Ureter (tissue), 1 donor: ENCODE results near the gene NEURL4. TPM values are rescaled to one million over a fixed set of nuclear protein-coding genes. Genes with fewer than 3 reads are reported as not detected.

Source experiments
- DNase-seq: peaks from one replicate; pipeline ENCODE4 v3.0.0-alpha.2; 2020; ENCODE audit warnings: low spot score
- total RNA-seq: library from RNA; stranded (reverse); gene quantifications from one replicate; pipeline ENCODE4 v1.2.4, GENCODE V29; 2023
- donor health status: DM: yes; HTN: yes; CAD: no.

The NEURL4 gene
- total RNA-seq, 1 donor from 2014 or later = 49.6 TPM

DNA sequence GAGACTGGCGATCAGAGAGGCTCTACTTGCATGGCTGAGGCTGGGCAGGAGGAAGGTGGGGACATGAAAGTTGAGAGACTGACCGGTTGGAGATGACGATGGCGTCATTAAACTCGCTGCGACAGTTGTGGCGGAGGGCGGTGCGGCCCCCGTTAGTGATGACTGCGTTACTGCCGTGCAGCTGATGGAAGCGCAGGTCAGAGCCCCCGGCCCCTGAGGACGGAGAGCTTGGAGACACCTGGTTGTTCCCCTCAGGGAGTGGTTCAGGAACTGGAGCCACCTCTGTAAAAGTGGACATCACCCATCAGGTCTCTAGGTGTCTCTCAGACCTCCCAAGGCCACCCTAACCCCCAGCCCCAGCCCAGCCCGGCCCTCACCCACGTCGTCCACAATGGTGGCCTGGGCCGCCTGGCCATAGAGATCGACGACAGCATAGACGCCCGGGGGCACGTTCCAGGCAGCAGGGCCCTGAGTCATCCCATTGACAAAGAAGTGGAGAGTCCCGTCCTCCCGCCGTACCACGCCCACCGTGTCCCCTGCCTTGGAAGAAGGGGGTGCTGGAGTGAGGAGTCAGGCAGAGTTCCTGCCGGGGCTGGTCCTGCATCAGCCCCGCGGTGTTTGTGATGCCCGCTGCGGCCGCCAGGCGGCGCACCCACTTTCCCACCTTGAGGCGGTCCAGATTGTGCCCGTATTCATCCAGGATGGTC is 5.3 kb downstream of the NEURL4 start:
- DNase-seq = no peak

DNA sequence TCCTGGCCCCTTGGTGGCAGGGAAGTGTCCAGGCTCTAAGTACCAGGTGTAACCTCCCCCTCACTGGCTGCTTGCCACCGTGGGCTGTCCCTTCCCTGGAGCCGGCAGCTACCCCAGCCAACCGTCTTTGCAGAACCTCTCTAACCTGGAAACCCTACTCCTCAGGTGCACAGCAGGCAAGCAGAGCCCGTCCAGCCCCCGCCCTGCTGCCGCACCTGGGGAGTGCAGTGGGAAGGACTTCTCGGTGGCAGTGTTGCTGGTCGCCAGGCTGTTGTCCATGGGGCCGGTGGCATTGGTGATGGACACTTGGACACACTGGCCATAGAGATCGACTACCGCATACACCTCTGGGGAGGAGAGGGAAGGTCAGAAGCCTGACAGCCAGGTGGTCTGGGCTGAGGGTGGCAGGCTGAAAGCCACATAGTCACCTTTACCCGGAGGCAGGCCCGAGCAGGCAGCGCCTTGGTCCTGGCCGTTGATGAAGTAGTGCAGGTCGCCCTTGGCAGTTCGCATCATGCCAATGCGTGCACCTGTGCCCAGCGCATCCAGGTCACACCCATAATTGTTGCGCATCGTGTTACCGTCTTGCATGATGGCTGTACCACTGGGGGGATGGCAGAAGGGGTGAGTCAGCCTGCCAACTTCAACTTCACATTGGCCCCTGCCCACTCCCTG is 6.5 kb downstream of the NEURL4 start:
- no peak for DNase-seq

DNA sequence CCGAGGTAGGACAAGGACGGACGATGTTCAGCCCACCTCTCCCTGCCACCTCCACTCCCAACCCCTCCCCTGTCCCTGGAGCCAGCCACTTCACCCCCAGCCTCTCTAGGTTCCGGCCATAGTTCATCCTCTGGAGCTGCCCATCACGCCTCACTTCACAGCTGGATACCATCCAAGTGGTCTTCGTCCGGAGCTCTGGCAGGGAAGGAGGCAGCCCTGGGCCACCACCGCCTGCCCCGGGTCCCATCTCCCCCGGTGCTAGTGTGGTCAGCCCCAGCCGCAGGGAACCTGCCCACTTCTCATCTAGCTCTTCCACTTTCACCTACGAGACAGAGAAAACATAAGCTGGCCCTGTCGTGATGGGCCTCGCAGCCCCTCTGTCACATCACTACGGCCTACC is 7.7 kb downstream of the NEURL4 start:
- DNase-seq = no peak

GRCh38 chr17:7318121-7318860 is 10.8 kb downstream of the NEURL4 start:
- DNase-seq = no peak

GRCh38 chr17:7317161-7317803 is 11.9 kb downstream of the NEURL4 start:
- no peak for DNase-seq

DNA sequence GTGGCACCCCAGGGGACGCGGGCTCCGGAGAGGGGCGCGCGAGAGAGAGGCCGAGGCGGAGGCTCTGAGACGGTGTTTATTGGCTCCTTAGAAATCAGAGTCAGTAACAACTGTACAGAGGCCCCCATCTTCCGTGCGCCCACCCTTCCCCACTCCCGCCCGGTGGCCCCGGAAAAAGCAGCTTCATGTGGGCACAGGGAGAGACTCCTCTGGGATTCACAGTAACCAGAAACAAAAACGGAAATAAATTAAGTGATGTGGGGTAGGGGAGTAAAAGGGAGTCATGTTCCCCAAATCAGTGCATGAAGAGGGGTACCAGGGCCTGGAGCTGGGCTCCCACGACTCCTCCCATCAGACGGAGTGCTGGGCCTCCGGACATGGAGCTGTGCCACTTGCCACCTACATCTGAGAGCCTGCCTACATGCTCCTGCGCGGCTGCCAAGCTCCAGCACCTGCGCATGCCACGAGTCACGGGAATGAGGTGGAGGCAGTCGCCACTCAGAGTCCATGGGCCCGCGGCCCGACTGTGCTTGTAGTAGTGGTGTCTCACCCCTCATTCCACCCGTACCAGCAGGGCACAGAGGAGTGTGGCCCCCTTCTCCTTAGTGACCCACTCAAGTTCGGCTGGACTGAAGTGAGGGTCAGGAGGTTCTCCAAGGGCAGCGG is 13.4 kb downstream of the NEURL4 start:
- no peak for DNase-seq

DNA sequence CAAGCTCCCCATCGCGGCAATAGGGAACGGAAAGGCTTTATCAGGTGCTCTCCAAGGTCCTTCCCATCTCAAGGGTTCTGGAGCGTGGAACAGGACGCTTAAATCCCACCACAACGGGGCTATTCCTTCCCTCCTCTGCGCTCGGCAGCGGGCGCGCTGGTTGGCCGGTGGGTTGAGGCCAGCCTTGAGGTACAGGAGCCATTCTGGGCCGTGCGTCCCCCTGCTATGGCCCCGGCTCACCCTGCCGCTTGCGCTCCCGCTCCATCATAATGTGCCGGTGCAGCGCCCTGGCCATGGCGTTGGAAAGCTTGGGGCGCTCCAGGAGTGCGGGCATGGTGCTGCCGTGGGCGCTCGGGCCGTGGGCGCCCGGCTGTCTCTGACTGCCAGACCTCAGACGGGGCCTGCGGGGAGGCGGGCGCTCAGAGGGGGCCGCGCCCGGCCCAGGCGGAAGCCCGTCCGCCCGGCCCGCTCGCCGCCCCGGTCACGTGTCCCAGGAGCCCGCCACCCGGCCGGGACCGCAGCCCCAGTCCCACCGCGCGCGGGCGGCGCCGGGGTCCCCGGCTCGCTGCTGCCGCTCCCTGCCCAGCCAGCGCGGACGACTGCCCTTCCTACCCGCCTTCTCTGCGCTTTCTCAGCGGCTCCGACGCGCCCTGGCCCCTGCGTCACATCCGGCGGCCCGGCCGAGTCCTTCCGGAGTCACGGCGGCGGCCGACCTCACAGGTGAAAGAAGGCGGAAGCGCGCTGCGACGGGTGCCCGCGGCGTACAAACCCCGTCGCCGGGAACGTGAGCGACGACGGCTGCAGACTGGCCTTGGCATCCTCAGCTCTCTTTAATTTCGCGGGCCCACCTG is 14.2 kb downstream of the NEURL4 start, which contains the start of gene GPS2:
Gene GPS2, minus strand, starts transcription at position 642 of the 851 bp plus-strand sequence. Its CDS starts 308 bp downstream, at position 334.
- peak; percentile 94 for DNase-seq

DNA sequence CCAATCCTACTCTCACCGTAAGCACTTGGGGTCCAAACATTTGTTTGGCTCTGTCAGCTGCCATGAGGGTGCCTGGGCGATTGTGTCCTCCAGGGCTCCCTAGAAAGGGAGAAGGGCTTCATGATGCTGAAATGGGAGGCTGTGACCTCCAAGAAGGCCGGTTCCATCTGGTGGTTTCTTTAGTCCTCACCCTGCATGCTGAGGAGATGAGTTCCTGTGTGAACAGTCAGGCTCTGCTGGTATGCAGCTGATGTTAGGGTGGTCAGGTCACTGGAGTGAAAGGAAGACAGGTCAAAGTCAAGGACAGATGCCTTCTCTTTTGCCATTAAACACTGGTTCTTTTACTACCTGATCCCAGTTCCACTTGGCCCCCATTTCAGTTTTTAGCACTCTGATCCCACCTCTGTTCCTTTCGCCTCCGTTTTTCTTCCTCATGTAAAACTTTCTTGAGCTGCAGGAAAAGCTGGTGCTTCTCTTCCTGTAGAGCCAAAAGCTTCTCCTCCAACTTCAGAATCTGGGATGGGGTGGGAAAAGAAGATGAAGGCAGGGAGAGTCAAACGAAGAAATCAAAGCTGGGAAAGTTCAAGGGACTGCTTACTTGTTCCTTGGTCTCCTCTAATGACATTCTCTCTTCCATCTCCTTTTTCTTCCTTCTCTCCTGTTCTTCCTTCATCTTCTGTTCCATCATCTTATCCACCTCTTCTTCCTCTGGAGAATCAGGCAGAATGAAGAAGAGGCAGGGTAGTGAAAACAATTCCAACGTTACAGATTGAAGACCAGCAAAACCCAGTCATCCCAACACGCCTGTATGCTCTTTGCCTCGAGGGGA is 15.0 kb downstream of the NEURL4 start:
- DNase-seq = no peak

- no peak for DNase-seq
Observed at GRCh38 chr17:7313088-7313889, 15.8 kb downstream of the NEURL4 start.

- no peak for DNase-seq
Observed at GRCh38 chr17:7312432-7313087, 16.6 kb downstream of the NEURL4 start.

- no peak for DNase-seq
Observed at GRCh38 chr17:7311110-7311705, 17.9 kb downstream of the NEURL4 start.

- DNase-seq = no peak
Observed at GRCh38 chr17:7309628-7310027, 19.5 kb downstream of the NEURL4 start.

DNA sequence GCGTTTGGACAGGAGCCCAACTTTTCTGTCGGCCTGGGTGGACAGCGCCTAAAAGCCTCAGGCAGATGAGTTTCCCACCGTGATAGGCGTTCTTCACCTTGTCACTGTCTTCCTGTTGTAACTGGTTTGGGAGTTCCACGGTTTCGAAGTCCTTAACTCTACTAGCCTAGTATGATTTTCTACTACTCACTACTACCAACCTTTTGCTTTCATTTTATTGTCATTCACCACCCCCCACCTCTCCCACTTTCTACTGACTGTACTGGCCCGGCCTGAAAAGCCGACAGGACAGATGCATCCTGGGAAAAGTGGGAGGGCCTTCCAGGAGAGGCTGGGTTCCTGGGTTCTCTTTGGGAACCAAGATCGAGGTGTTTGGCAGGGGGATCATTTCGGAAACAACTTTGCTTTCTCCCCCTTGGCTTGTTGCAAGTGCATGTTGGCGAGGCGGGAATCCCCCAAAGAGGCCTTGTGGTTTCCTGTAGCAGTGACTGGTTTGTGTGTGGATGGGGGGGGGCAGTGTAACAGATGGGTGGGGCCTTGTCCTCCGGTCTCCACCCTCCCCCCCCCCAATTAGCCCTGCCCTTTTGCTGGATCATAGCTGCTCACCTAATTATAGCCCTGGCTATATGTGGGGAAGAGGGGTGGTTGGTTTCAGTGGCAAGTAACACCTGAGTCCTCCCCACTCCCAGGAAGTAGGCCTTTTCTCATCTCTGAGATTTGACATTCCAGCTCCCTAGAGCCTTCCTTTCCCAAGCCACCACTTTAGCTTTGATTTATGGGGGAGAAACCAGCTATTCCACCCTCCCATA is 20.3 kb downstream of the NEURL4 start:
- DNase-seq = peak; percentile 88

- DNase-seq = peak; percentile 75
Observed at GRCh38 chr17:7307686-7308624, 21.2 kb downstream of the NEURL4 start.

DNA sequence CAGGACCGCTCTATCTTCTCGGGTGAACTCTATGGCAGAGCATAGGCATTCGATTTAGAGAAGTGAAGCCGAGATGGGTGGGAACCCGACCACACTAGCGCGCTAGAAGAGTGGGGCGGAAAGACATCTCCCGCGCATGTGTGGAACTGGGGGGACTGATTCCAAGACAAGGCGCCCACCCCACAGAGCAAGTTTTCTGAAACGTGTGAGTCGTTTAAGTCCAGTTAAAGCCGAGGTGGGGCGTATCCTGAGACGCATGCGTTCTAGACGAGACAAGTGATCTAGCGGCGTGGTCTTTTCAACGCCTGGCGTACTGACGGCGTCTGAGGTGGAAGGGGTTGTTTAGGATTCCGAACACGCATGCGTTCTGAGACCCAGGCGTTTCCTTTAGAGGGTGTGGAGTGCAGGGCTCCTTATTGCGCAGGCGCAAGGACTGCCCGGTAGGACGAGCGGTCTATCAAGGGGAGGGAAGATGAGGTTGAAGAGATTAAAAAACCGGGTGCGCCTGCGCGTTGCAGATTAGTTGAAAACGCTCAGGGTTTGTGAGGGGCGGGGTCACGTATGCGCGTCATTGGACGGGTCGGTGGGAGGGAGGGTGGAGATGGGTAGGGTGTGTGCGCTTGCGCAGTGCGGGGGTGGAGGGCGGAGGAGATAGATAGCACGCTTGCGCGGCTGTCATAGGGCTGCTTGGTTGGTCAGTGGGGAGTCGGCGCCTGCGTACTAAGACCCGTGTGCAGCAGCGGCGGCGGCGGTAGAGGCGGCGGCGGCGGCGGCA is 22.0 kb downstream of the NEURL4 start, which contains the start of gene EIF5A:
Gene EIF5A, plus strand, starts transcription at position 718 of the 775 bp plus-strand sequence. CDS start 2,008 bp downstream, outside the sequence.
- DNase-seq = peak; percentile 100
